ENCODE results near the gene GALNT11.
A peak's percentile ranks its signal among the peaks of the same experiment; 100 is the strongest.
"Not testable (repeated sequence)": the region's sequence is repeated elsewhere in the genome, so short reads cannot be mapped to it uniquely, and the experiment has no call there.

GALNT11 gene

GRCh38 chr7:152075379-152075778 is 49.9 kb downstream of the GALNT11 start:
- DNase-seq (ENCODE audit: low spot score) = not testable (repeated sequence)

GRCh38 chr7:152076324-152076821 is 50.9 kb downstream of the GALNT11 start:
- peak; percentile 41 for DNase-seq (ENCODE audit: low spot score)

DNA sequence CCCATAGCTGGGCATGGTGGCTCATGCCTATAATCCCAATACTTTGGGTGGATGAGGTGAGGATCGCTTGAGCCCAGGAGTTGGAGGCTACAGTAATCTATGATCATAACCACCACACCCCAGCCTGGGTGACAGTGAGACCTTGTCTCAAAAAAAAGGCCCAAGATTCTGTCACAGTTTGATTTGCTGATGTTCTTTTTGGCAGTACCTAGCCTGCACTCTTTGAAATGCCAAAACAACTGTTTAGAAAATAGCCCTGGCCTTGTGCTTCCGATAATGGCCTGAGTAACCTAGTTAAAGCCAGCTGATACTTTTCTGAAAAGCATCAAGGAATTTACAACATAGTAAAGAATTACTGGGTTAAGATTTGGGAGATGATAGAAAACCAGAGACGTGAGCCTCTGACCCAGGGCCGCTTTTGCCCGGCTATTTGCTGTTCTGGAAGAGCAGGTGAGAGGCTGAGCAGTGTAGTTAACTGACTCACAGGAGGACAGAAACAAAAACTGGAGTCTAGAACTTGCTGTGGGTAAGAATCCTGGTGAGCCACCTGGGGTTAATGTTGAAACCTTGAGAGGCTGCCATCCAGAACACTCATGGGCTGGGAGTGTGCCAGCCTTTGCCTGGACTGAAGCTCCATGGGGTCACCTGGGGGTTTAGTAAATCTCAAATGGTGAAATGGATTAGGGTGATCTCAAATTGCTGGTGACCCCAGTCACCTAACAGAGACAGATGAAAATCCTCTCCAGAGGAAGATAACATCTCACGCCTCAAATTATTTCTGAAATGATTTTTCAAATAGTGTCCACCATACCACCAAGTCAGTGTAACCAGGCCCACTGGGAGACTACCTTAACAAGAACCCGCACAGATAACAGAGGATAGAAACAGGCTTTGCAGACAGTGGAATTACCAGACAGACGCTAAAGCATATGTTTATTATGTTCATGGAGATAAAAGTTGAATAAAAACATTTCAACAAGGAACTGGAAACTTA is 51.8 kb downstream of the GALNT11 start:
- DNase-seq (ENCODE audit: low spot score) = no peak

DNA sequence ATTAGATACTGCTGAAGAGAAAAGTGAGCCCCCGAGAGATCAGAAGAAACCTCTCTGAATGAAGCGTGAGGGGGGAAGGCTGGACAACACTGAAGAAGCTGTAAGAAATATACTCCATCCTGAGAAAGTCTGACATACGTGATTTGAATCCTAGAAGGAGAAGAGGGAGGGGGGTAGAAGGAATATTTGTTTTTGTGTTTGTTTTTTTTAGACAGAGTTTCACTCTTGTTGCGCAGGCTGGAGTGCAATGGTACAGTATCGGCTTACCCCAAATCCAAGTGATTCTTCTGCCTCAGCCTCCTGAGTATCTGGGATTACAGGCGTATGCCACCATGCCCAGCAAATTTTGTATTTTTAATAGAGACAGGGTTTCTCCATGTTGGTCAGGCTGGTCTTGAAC is 52.6 kb downstream of the GALNT11 start:
- DNase-seq (ENCODE audit: low spot score) = no peak

GRCh38 chr7:152078786-152079185 is 53.3 kb downstream of the GALNT11 start:
- no peak for DNase-seq (ENCODE audit: low spot score)

DNA sequence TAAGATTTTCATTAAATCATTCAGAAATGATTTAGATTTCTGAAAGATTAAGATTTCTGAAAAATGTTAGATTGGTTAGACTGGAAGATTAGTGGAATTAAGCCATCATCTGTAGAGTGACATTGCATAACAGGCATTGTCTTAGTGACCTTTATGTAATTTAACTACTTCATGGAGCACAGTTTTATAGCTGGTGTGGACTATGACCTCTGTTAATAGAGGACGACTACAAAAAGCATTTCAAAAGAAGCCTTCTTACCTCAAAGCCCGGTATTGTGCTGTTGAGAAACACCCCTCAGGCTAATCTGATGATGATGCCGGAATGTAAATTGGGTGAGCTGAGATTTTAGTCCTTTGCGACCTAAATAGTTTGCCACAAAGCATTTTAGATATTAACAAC is 55.6 kb downstream of the GALNT11 start:
- DNase-seq (ENCODE audit: low spot score) = no peak

GRCh38 chr7:152082073-152082721 is 56.7 kb downstream of the GALNT11 start:
- DNase-seq (ENCODE audit: low spot score) = not testable (repeated sequence)

GRCh38 chr7:152085131-152085530 is 59.7 kb downstream of the GALNT11 start:
- DNase-seq (ENCODE audit: low spot score) = no peak

DNA sequence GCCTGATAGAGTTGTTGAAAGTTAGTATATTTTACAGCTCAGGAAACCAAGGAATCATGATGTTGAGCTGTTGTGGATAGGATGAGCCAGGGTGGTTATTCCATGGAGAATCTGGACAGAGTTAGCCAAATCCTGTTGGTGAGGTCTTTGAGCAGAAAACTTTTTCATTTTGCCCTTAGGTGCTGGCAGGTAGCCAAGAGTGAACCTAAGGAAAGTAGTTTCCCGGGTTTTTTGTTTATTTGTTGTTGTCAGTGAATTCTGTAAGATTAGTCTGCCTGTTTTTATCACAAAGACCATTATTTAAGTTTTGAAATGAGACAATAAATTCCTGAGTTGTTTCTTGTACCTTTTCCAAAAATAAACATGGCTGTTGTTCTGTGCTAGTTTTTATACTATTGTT is 61.0 kb downstream of the GALNT11 start:
- no peak for DNase-seq (ENCODE audit: low spot score)

DNA sequence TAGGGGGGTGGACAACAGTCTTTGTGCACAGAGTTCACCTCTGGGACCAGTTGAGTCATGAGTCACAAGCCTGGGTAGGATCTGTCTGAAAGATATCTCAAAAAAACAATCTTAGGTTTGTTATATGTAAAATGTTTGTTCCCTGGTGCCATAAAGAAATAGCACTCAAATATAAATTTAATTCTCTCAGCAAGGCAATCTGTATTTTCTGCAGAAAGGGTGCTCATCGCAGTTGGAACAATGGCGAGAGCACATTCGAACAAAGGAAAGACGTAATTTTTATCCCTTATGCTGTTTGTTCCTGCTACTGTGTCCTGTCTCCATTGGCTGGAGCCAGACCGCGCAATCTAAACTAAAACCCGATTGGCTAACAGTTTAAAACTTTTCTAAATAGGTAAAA is 63.7 kb downstream of the GALNT11 start:
- no peak for DNase-seq (ENCODE audit: low spot score)

DNA sequence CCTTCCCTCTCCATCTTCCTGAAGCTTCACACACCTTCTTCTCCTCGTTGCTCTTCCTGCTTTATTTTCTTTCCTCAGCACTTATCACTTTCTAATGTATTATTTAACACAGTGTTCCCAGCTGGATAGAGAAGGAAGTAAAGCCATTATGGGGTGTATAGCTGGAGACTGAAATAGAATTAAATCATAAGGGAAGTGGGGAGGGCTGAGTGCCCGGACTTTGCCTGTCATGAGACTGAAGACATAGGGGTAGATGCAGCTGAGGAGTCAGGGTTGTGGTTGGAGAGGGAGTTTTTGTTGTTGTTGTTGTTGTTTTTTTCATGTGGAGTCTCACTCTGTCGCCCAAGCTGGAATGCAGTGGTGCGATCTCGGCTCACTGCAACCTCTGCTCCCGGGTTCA is 65.3 kb downstream of the GALNT11 start:
- no peak for DNase-seq (ENCODE audit: low spot score)

DNA sequence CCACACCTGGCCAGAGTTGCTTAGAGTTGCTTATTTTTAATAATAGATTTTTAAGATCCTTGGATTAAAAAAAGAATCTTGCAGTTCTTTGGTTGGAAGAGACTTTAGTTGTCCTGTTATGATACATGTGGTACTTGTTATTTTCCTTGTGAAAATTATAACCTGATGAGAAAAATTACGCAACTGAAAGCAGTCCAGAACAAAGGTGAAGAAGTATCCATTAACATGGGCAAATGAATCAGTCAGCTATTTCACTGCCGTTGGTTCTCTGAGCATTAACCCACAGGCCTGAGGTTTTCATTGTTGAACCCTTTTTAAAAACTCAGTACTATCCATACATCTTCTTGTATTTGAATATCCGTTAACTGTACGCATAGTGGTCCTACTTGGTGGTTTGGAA is 68.2 kb downstream of the GALNT11 start:
- DNase-seq (ENCODE audit: low spot score) = no peak

DNA sequence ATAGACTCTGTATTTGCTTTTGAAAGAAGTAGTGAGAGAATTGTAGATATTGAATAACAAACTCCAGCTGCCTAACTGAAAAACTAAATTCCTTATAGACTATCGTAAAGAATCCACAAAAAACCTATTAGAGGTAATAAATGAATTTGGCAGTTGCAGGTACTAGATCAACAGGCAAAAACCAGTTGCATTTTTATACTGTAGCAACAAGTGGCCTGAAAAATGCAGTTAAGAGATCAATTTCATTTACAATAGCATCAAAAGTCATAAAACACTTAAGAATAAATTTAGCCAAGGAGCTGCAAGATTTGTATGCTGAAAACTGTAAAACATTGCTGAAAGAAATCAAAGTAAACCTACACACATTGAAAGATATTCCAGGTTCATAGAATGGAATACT is 70.3 kb downstream of the GALNT11 start:
- DNase-seq (ENCODE audit: low spot score) = no peak

DNA sequence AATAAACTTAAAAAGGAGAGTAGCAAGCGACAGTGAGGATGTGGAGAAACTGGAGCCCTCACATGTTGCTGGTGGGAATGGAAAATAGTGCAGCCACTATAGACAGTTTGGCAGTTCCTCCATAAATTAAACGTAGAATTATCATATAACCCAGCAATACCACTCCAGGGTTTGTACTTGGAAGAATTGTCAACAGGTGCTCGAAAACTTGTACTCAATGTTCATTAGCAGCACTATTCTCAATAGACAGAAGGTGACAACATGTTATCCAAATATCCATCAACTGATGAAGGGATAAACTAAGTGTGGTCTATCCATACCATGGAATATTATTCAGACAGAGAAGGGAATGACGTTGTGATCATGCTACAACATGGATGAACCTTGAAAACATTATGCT is 71.9 kb downstream of the GALNT11 start:
- no peak for DNase-seq (ENCODE audit: low spot score)

- DNase-seq (ENCODE audit: low spot score) = no peak
Observed at GRCh38 chr7:152103066-152103465, 77.6 kb downstream of the GALNT11 start.

- no peak for DNase-seq (ENCODE audit: low spot score)
Observed at GRCh38 chr7:152103691-152104090, 78.2 kb downstream of the GALNT11 start.

DNA sequence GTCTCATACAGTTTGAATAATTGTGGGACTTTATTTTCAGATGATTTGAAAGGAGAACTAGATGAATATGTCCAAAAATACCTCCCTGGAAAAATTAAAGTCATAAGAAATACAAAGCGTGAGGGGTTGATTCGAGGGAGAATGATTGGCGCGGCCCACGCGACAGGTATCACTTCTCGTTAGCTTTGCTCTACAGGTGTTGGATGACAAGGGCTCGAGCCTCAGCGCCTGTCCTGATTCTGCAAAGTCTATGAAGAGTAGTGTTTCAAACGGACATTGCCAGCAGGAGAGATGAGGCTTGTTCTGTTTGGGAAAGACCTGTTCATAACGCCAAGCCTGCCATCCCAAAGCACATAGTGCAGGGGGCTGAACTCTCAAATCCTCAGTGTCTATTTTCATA is 79.7 kb downstream of the GALNT11 start:
- DNase-seq (ENCODE audit: low spot score) = no peak

DNA sequence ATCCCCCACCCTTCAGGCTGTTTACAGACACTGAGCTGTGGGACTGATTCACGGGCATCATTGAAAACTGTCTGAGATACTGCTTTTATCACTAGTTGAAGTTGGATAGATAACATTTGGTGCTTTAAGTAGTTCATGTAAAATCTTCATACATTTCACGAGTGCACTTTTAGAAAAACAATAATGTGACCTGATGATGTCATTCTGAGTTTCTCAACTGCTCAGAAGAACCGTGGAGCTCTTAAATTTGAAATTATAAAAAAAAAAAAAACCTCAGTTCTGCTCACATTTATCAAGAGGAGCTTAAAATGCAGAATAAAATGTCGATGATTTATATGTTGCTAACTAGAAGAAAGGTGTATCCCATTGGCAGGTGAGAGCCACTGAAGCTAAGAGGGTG is 81.5 kb downstream of the GALNT11 start:
- DNase-seq (ENCODE audit: low spot score) = no peak

DNA sequence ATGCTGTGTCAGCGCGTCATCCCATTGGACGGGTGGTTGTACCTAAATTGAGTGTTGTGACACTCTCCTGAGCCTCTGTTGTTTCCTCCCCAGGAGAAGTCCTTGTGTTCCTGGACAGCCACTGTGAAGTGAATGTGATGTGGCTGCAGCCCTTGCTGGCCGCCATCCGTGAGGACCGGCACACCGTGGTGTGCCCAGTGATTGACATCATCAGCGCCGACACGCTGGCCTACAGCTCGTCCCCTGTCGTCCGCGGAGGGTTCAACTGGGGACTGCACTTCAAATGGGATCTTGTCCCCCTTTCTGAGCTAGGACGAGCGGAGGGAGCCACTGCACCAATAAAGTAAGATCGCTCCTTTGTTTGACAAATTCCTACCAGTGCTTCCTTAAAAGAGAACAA is 82.5 kb downstream of the GALNT11 start:
- no peak for DNase-seq (ENCODE audit: low spot score)

DNA sequence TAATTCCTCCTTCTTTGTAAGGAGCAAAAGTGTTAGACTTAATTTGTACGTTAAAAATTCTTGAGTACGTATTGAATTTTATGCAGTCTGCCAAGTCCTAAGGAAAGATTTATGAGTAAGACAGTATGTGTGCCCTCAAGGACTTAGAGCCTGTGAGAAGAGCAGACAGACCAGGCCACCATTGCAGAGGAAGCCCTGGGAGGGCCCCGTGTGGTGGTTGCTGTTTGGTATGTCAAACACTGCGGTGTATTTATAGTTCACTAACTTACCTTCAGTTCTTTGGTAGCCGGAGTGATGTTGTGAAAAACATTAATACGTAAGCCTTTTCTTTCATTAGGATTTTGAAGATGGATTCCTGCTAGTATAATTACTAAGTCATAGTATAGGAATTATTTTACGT is 82.9 kb downstream of the GALNT11 start:
- no peak for DNase-seq (ENCODE audit: low spot score)

- no peak for DNase-seq (ENCODE audit: low spot score)
Observed at GRCh38 chr7:152112829-152113228, 87.4 kb downstream of the GALNT11 start.

DNA sequence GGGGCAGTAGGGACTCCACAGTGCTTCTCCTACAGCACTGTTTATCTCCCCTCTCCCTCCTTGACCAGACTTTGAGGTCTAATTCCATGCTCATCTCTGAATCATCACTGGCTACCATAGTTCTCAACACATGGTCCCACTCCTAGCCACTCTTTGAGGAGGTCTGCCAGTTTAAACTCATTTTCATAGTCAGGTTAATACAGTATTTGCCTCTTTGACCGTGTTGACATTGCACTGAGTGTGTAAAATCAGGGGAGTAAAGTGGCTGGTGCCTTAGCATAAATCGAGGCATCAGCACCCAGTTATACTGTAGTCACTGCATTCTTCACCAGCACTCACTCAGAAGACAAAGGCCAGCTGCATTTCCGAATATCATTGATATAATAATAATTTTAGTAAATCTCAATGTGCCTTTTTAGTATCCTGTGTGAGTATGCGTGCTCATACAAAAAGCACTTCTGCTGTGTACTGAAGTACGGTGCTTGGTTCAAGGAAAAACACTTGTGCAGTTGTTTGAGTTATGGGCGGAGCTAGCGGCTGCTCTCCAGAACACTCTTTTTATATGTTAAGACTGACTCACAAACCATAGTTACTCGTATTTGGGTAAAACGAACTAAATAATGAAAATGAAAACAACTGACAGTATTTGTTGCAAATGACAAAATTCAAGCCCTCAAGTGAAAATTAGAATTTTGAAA is 89.7 kb downstream of the GALNT11 start:
- DNase-seq (ENCODE audit: low spot score) = no peak

DNA sequence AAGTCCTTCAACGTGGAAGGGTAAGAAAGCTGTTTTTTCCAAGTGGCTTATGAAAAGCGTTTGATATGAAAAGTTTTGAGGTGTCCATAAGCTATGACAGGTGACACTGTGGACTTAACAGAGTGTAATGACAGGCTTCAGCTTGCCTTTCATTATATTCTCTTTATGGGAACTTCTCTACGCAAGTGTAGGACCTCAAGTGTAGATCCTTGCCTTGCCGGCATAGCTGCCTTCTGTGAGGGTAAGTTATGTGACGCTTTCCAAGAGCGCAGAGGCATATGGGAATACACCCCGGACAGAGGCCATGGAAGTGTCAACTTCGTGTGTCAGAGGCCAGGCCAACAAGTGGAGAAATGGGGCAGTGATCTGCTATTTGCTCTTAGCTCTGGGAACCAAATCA is 91.9 kb downstream of the GALNT11 start:
- no peak for DNase-seq (ENCODE audit: low spot score)

All from Ammon's horn (tissue), 1 donor.